ENCODE data around the gene STXBP1.

The STXBP1 gene

DNA sequence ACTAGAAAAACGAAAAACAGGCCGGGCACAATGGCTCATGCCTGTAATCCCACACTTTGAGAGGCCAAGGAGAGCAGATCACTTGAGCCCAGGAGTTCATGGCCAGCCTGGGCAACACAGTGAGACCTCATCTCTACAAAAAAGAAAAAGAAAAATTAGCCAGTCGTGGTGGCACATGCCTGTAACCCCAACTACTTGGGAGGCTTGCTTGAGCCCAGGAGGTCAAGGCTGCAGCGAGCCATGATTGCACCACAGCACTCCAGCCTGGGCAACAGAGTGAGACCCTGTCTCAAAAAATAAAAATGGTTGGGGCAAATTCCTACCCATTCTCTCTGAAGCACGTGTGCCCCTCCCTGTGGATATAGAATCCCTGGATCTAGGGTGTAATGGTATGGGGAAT lies 86.3 kb downstream of the STXBP1 start:
- no peak overlapping the region for H3K9ac ChIP-seq (ENCODE audit: low read length)
- no peaks in the 10 kb centered on the region for H3K27me3 ChIP-seq (ENCODE audit: control insufficient read depth, insufficient read depth, low read length)
- no peaks in the 10 kb centered on the region for H3K36me3 ChIP-seq (ENCODE audit: control insufficient read depth, insufficient read depth, low read length)
- H3K4me1 ChIP-seq (ENCODE audit: control insufficient read depth, insufficient read depth, low read length): no peaks in the 10 kb centered on the region
- H3K27ac ChIP-seq (ENCODE audit: low read depth, low read length): no peak overlapping the region
- no peak overlapping the region for H3K4me3 ChIP-seq (ENCODE audit: low read length)

DNA sequence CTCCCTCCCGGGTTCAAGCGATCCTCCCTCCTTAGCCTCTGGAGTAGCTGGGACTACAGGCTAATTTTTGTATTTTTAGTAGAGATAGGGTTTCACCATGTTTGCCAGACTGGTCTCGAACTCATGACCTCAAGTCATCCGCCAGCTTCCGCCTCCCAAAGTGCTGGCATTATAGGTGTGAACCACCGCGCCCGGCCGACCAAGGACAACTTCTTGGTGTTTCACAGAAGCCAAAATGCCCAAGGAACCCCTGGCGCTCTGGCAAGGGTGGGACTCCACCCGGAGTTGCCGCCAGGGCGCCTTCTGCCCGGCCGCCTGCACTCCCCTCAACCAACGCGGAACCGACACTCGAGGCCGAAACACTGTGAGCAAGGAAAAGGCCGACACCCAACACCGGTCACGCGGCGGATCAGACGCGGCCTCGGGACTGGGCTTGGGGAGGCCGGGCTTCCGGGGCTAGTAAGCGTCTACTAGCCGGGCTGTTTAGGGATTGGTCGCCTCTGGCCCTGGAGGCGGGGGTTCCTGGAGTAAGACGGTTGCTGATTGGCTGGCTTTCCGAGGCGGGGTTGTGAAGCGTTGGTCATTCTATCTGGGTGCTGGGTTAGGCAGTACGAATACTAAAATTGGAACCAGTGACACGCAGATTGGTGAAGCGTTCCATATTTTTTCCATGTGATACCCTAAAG lies 87.1 kb downstream of the STXBP1 start:
- Histone ChIP-seq H3K27ac (ENCODE audit: low read depth, low read length) (peak overlapping the region; percentile 73), H3K4me3 (ENCODE audit: low read length) (peak overlapping the region; percentile 45), H3K36me3 (ENCODE audit: control insufficient read depth, insufficient read depth, low read length) (no peaks in the 10 kb centered on the region), H3K27me3 (ENCODE audit: control insufficient read depth, insufficient read depth, low read length) (no peaks in the 10 kb centered on the region), H3K9ac (ENCODE audit: low read length) (no peak overlapping the region), H3K4me1 (ENCODE audit: control insufficient read depth, insufficient read depth, low read length) (no peaks in the 10 kb centered on the region)

DNA sequence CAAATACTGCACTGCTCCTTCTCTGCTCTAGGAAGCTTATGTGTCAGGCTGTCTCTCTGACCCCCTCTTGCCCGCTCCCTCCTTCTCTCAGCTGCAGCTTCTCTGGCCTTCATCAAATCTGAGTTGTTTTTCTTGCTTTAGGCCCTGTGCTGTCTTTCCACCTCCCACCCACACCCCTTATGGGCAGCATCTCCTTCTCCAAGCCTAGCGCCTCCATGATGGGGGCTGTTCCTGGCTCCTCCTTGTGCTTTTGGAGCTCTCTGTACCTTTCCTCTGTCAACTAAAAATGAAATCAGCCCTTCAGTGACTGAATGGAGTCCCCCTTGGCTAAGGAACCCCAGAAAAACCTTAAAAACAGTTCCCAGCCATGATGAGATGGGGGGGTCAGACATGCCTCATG lies 88.1 kb downstream of the STXBP1 start:
- Histone ChIP-seq H3K27ac (ENCODE audit: low read depth, low read length) (no peak overlapping the region), H3K9ac (ENCODE audit: low read length) (no peak overlapping the region)

DNA sequence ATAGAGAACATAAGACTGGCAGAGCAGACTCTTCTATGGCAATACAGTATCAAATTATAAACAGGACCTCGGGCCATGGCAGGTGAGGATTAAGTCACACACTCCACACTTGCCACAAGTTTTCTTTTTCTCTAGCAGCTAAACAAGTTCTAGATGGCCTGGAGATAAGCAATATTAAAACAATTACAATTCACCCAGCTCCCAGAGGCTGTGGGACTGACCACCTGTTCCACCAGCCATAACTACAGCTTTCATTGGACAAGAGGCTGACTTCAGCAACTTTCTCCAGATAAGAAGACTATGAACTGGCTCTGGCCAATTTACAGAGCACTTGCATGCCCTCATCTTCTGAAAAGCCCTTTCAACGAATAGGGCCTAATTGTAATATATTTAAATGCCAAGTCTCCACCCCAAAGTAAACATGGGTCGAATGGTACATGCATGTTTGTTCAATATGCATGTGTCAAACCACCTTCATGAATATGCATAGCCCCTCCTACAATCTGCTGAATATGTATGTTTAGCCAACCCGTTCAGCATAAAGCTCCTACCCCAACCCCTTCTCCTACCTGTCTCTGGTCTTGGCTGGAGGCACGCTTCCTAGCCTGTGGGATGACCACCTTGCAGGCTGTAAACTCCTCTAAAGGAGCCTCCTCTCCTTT lies 88.6 kb downstream of the STXBP1 start:
- Histone ChIP-seq H3K36me3 (ENCODE audit: control insufficient read depth, insufficient read depth, low read length) (no peaks in the 10 kb centered on the region), H3K27ac (ENCODE audit: low read depth, low read length) (no peak overlapping the region), H3K4me1 (ENCODE audit: control insufficient read depth, insufficient read depth, low read length) (no peaks in the 10 kb centered on the region), H3K27me3 (ENCODE audit: control insufficient read depth, insufficient read depth, low read length) (no peaks in the 10 kb centered on the region), H3K4me3 (ENCODE audit: low read length) (no peak overlapping the region), H3K9ac (ENCODE audit: low read length) (no peak overlapping the region)

More for the DNA sequence above, 88.1 kb downstream of the STXBP1 start:
- Histone ChIP-seq H3K4me1 (ENCODE audit: control insufficient read depth, insufficient read depth, low read length) (no peaks in the 10 kb centered on the region), H3K4me3 (ENCODE audit: low read length) (no peak overlapping the region), H3K36me3 (ENCODE audit: control insufficient read depth, insufficient read depth, low read length) (no peaks in the 10 kb centered on the region), H3K27me3 (ENCODE audit: control insufficient read depth, insufficient read depth, low read length) (no peaks in the 10 kb centered on the region)

DNA sequence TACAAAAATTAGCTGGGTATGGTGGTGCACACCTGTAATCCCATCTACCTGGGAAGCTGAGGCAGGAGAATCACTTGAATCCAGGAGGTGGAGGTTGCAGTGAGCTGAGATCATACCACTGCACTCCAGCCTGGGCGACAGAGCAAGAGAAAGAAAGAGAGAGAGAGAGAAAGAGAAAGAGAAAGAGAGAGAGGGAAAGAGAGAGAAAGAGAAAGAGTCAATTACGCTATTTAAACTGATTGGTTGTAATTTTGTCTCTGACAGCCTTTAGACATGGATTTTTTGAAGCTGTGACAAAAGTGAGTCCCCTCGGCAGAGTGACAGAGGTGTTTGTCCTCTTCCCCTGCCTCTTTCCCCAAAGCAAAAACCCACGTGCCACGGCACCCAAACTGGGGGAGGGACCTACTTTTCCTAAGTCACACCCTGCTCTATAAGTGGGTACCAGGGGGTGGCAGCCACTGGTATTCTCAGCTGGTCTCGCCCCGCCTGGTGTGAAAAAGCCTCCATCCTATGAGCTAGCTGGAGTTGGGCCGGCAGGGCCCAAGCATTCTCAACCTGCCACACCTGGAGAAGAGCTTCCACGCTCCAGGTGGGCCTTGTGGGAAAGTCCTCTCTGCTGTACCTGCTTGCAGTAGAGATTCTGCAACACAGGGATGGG lies 91.3 kb downstream of the STXBP1 start:
- Histone ChIP-seq H3K4me1 (ENCODE audit: control insufficient read depth, insufficient read depth, low read length) (no peaks in the 10 kb centered on the region), H3K9ac (ENCODE audit: low read length) (no peak overlapping the region), H3K27ac (ENCODE audit: low read depth, low read length) (no peak overlapping the region), H3K27me3 (ENCODE audit: control insufficient read depth, insufficient read depth, low read length) (no peaks in the 10 kb centered on the region), H3K36me3 (ENCODE audit: control insufficient read depth, insufficient read depth, low read length) (no peaks in the 10 kb centered on the region), H3K4me3 (ENCODE audit: low read length) (no peak overlapping the region)

DNA sequence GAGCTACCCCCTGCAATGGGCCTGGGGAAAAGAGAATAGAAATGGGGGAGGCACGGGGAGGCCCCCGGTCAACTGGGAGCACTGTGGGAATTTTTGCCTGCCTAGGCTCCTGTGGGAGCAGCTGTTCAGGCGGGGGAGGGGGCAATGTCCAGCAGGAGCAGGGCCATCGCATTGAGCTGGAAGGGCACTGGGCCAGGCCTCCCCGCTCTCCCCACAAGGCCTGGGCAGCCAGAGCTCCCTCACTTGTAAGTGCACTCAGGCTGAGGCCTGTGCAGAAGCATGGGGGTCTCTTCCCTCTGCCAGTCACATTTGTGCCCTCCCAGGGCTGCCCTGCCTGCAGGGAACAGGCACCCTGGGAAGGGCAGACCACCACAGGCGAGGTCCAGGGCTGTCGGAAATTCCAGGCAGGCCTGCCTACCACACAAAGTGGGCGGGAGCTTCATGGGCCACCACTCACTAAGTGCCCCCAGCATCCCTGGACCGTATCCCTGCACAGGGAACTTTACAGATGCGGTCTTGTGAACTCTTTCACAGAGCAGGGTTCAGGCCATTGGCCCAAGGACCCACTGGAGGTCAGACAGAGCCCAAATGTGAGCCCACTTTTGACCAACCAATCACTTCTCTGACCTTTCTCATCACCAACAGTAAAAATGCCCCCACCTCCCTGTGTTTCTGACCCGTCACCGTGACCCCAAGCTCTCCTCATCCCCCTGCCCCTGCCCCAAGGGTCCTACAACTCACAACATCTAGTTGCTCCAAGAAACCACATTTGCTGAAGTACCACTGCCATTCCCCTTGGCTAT lies 93.7 kb downstream of the STXBP1 start:
- Histone ChIP-seq H3K9ac (ENCODE audit: low read length) (no peak overlapping the region), H3K27me3 (ENCODE audit: control insufficient read depth, insufficient read depth, low read length) (no peaks in the 10 kb centered on the region), H3K4me3 (ENCODE audit: low read length) (no peak overlapping the region), H3K4me1 (ENCODE audit: control insufficient read depth, insufficient read depth, low read length) (no peaks in the 10 kb centered on the region), H3K27ac (ENCODE audit: low read depth, low read length) (no peak overlapping the region), H3K36me3 (ENCODE audit: control insufficient read depth, insufficient read depth, low read length) (no peaks in the 10 kb centered on the region)

DNA sequence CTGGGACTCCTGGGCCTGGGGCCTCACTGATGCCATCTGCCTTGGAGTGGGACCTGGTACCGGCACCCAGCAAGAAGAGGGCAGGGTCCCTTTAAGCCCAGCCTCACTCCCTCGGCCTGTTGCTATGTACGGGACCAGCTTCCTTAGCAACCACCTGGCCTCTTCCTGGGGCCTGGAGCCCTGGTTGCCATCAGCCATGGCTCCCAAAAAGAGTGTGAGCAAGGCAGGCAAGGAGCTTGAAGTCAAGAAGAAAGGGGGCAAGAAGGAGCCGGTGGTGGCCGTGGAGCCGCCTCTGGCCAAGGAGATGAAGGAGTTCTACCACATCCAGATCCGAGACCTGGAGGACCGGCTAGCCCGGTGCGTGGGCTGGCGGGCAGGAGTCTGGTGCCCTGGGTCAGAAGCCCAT lies 94.8 kb downstream of the STXBP1 start, which contains the start of gene CFAP157:
Gene CFAP157 (plus strand): TSS at position 153 of the 406 bp plus-strand sequence. CDS start 44 bp downstream, at position 197.
- Histone ChIP-seq H3K27ac (ENCODE audit: low read depth, low read length) (no peak within 1 kb of the TSS), H3K9ac (ENCODE audit: low read length) (no peak within 1 kb of the TSS)

DNA sequence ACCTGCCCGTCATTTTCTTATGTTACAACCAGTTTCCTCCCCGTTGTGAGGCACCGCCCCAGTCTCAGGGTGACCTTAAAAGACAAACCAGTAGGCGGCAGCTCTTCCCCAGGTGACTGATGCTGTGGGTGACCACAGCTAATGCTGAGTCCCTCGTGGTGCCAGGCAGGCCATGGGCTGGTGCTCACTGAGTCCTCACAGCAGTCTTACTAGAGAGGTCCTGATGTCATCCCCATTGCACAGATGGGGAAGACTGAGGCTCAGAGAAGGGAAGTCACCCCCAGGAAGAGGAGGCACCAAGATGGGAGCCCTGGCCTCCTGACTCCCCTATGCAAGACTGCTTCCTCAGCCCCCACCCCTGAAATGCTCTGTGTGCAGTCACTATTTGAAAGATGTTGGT lies 95.7 kb downstream of the STXBP1 start:
- Histone ChIP-seq H3K27me3 (ENCODE audit: control insufficient read depth, insufficient read depth, low read length) (no peaks in the 10 kb centered on the region), H3K27ac (ENCODE audit: low read depth, low read length) (no peak overlapping the region), H3K36me3 (ENCODE audit: control insufficient read depth, insufficient read depth, low read length) (no peaks in the 10 kb centered on the region), H3K4me3 (ENCODE audit: low read length) (no peak overlapping the region), H3K9ac (ENCODE audit: low read length) (no peak overlapping the region), H3K4me1 (ENCODE audit: control insufficient read depth, insufficient read depth, low read length) (no peaks in the 10 kb centered on the region)

More for the DNA sequence above, 94.8 kb downstream of the STXBP1 start, which contains the start of gene CFAP157:
- no peaks in the 10 kb centered on the region for H3K4me1 ChIP-seq (ENCODE audit: control insufficient read depth, insufficient read depth, low read length)
- no peaks in the 10 kb centered on the region for H3K36me3 ChIP-seq (ENCODE audit: control insufficient read depth, insufficient read depth, low read length)
- H3K27me3 ChIP-seq (ENCODE audit: control insufficient read depth, insufficient read depth, low read length): no peaks in the 10 kb centered on the region
- H3K4me3 ChIP-seq (ENCODE audit: low read length): no peak within 1 kb of the TSS

DNA sequence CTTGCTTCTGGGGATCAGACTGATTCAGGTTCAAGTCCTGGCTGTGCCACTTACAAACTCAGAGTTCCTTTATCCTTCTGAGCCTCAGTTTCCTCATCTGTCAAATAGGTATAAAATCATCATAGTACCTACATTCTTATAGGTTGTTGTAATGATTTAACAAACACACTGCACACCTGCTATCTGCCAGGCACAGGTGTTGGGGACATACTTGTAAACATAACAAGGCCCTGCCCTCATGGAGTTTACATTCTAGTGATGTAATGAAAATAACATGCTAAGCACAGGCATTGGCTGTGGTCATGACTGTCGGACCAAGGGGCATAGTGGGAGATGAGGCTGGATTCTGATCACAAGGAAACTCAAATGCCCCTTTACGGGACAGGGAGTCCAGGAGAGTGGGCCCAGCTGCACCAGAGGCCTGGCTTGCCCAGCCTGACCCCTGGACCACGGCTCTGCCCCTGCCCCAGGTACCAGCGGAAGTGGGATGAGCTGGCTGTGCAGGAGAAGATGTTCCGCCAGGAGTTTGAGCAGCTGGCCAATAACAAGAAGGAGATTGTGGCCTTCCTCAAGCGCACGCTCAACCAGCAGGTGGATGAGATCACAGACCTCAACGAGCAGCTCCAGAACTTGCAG lies 97.0 kb downstream of the STXBP1 start:
- no peak overlapping the region for H3K27ac ChIP-seq (ENCODE audit: low read depth, low read length)
- no peaks in the 10 kb centered on the region for H3K27me3 ChIP-seq (ENCODE audit: control insufficient read depth, insufficient read depth, low read length)
- no peaks in the 10 kb centered on the region for H3K36me3 ChIP-seq (ENCODE audit: control insufficient read depth, insufficient read depth, low read length)
- no peaks in the 10 kb centered on the region for H3K4me1 ChIP-seq (ENCODE audit: control insufficient read depth, insufficient read depth, low read length)
- H3K4me3 ChIP-seq (ENCODE audit: low read length): no peak overlapping the region
- H3K9ac ChIP-seq (ENCODE audit: low read length): no peak overlapping the region

DNA sequence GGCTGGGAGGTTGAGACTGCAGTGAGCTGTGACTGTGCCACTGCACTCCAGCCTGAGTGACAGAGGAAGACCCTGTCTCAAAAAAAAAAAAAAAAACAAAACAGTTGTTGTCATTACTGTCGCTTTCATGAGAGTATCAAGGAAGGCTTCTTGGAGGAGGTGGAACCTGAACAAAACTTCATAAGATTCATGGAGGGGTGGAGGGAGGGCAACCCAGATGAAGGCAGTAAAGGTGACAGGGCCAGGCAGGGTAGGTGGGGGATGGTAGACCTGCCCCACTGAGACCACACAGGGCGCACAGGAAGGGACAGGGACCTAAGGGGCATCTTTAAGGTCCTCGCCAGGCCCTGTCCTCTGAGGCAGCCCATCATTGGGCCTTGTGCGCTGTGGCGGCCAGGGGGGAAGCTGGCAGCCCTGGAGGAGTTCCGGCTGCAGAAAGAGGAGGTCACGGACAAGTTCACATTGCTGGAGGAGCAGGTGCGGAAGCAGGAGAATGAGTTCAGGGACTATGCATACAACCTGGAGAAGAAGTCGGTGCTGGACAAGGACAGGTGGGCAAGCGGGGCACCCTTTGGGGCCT lies 98.2 kb downstream of the STXBP1 start:
- Histone ChIP-seq H3K27me3 (ENCODE audit: control insufficient read depth, insufficient read depth, low read length) (no peaks in the 10 kb centered on the region), H3K36me3 (ENCODE audit: control insufficient read depth, insufficient read depth, low read length) (no peaks in the 10 kb centered on the region), H3K4me1 (ENCODE audit: control insufficient read depth, insufficient read depth, low read length) (peaks cover 3% of the 10 kb centered on the region), H3K27ac (ENCODE audit: low read depth, low read length) (no peak overlapping the region), H3K9ac (ENCODE audit: low read length) (no peak overlapping the region), H3K4me3 (ENCODE audit: low read length) (no peak overlapping the region)

DNA sequence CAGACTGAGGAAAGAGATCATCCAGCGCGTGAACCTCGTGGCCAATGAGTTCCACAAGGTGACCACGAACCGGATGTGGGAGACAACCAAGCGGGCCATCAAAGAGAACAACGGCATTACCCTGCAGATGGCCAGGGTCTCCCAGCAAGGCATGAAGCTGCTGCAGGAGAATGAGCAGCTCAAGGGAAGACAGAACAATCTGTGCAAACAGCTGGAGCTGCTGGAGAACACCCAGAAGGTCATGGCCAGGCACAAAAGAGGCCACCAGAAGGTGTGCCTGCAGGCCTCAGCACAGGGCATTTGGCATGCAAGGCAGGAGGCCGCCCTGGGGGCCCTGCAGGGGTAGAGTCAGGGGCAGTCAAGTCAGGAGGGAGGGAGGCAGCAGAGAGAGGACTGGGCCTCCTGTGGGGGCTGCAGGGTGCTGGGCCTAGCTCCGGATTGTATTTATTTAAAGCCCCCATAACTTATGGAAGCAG lies 99.2 kb downstream of the STXBP1 start:
- no peaks in the 10 kb centered on the region for H3K36me3 ChIP-seq (ENCODE audit: control insufficient read depth, insufficient read depth, low read length)
- peaks cover 3% of the 10 kb centered on the region for H3K4me1 ChIP-seq (ENCODE audit: control insufficient read depth, insufficient read depth, low read length)
- no peak overlapping the region for H3K9ac ChIP-seq (ENCODE audit: low read length)
- H3K4me3 ChIP-seq (ENCODE audit: low read length): no peak overlapping the region
- no peak overlapping the region for H3K27ac ChIP-seq (ENCODE audit: low read depth, low read length)
- H3K27me3 ChIP-seq (ENCODE audit: control insufficient read depth, insufficient read depth, low read length): no peaks in the 10 kb centered on the region
